SU-DHL-6 (cell line): ENCODE data around the gene DRC7.
"Not testable (repeated sequence)": the region's sequence is repeated elsewhere in the genome, so short reads cannot be mapped to it uniquely, and the experiment has no call there.

Source experiments
- H2AFZ ChIP-seq: fragments of 200-600 bp; sonication (generic); 2 replicates; pipeline ENCODE4 v1.6.1; 2014; ENCODE audit warnings: low read depth, mild to moderate bottlenecking, moderate library complexity, mixed read lengths, antibody characterized with exemption, low read length; ENCODE audit not compliant: severe bottlenecking
- H3F3A ChIP-seq: fragments of 200-600 bp; shearing (Covaris generic); 2 replicates; pipeline ENCODE4 v1.6.0; 2016; ENCODE audit warnings: antibody characterized with exemption, mild to moderate bottlenecking; ENCODE audit not compliant: insufficient read depth
- H3K27ac ChIP-seq: fragments of 200-600 bp; sonication (generic); 2 replicates; pipeline ENCODE4 v1.5.1; 2016; ENCODE audit warnings: low read depth, mild to moderate bottlenecking, low read length, moderate library complexity, mixed read lengths
- H3K27me3 ChIP-seq: fragments of 200-600 bp; sonication (generic), shearing (Covaris generic); 2 replicates; pipeline ENCODE4 v1.6.0; 2014; ENCODE audit warnings: mild to moderate bottlenecking, low read length
- H3K36me3 ChIP-seq: fragments of 200-600 bp; sonication (generic); 2 replicates; pipeline ENCODE4 v1.6.1; 2014; ENCODE audit warnings: mild to moderate bottlenecking, low read length, mixed read lengths
- H3K4me2 ChIP-seq: fragments of 300-600, 200-600 bp; shearing (Covaris generic), sonication (generic); 2 replicates; pipeline ENCODE4 v1.6.0; 2014; ENCODE audit warnings: low read length, low read depth, mild to moderate bottlenecking; ENCODE audit not compliant: poor library complexity, severe bottlenecking
- H3K4me3 ChIP-seq: fragments of 200-600 bp; sonication (generic); 2 replicates; pipeline ENCODE4 v1.5.1; 2014; ENCODE audit warnings: antibody characterized with exemption, low read length, mild to moderate bottlenecking, mixed read lengths; ENCODE audit not compliant: insufficient read depth, poor library complexity, severe bottlenecking
- H3K79me2 ChIP-seq: fragments of 200-600 bp; sonication (generic); 2 replicates; pipeline ENCODE4 v1.6.1; 2014; ENCODE audit warnings: mild to moderate bottlenecking, low read length, moderate library complexity; ENCODE audit not compliant: insufficient read depth
- H3K9ac ChIP-seq: fragments of 200-600 bp; sonication (generic); 2 replicates; pipeline ENCODE4 v1.7.0; 2014; ENCODE audit warnings: mild to moderate bottlenecking, low read length
- H3K9me2 ChIP-seq: fragments of 200-600 bp; sonication (generic); replicated peaks from 2 replicates; pipeline ENCODE4 v1.6.1; 2014; ENCODE audit warnings: low read length; ENCODE audit not compliant: insufficient read depth
- H3K9me3 ChIP-seq: fragments of 200-600 bp; sonication (generic); 2 replicates; pipeline ENCODE4 v1.6.1; 2014; ENCODE audit warnings: low read length, mixed read lengths; ENCODE audit not compliant: insufficient read depth
- H4K20me1 ChIP-seq: fragments of 200-600 bp; sonication (generic); 2 replicates; pipeline ENCODE4 v1.6.1; 2014; ENCODE audit warnings: low read depth, mild to moderate bottlenecking, antibody characterized with exemption, low read length, moderate library complexity, mixed read lengths
- CTCF ChIP-seq: fragments of 200-600 bp; sonication (generic); IDR thresholded peaks from one replicate; pipeline ENCODE4 v1.5.1; 2017; ENCODE audit warnings: antibody characterized with exemption, mild to moderate bottlenecking, low read length, moderate library complexity; ENCODE audit not compliant: insufficient read depth, poor library complexity, severe bottlenecking
- EZH2phosphoT487 ChIP-seq: fragments of 200-600 bp; sonication (generic), shearing (Covaris generic); conservative IDR thresholded peaks from 2 replicates; pipeline ENCODE4 v1.6.1; 2018; ENCODE audit warnings: mild to moderate bottlenecking, antibody characterized with exemption, low read length, moderate library complexity, mixed read lengths

Gene DRC7

GRCh38 chr16:57668630-57669475 is 25.8 kb upstream of the DRC7 start:
- Histone ChIP-seq H3K9ac (no peak overlapping the region), H3K9me3 (no peaks in the 10 kb centered on the region), H3F3A (no peaks in the 10 kb centered on the region), H3K79me2 (no peaks in the 10 kb centered on the region), H3K9me2 (no peaks in the 10 kb centered on the region), H2AFZ (no peak overlapping the region), H3K4me2 (no peak overlapping the region), H3K4me3 (no peak overlapping the region), H4K20me1 (no peaks in the 10 kb centered on the region), H3K36me3 (no peaks in the 10 kb centered on the region), H3K27me3 (no peaks in the 10 kb centered on the region), H3K27ac (no peak overlapping the region)
- TF ChIP-seq CTCF (no peak), EZH2phosphoT487 (no peak)

DNA sequence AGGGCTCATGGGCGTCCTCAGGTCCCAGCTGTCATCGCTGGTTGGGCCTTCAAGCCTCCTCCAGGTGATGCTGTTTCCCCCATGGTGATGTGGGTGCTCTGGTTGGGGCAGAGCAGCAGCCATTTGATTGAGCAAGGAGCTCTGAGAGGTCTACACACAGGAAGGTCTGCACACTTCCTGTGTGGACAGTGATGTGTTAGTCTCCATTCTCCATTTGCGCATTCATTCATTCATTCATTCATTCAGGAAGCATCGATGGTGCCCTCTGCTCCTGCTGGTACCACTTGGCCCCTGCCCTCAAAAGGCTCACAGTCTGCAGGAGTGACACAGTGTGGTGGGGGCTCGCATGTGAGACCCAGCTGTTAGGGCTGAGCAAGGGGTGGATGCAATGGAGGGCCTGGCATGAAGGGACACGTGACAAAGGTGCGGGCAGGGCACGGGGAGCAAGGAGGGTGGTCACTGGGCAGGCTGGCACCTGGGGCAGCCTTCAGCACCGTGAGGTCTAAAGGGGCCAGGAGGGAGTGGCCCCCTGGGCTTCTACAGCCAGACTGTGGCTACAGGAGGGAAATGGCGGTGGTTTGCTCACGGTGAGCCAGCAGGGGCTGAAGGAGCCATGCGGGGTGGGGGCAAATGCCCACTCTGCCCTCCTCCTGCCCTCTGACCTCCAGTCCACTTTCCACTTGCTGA is 25.0 kb upstream of the DRC7 start:
- no peak overlapping the region for H2AFZ ChIP-seq
- no peak overlapping the region for H3K27ac ChIP-seq
- H3K9ac ChIP-seq, result no peak overlapping the region
- no peak overlapping the region for H3K4me2 ChIP-seq
- H3F3A ChIP-seq, result no peaks in the 10 kb centered on the region
- H3K36me3 ChIP-seq, result no peaks in the 10 kb centered on the region
- TF ChIP-seq CTCF, result no peak
- no peak for TF ChIP-seq EZH2phosphoT487
- H3K79me2 ChIP-seq, result no peaks in the 10 kb centered on the region
- no peaks in the 10 kb centered on the region for H3K9me3 ChIP-seq
- H4K20me1 ChIP-seq, result no peaks in the 10 kb centered on the region
- no peaks in the 10 kb centered on the region for H3K9me2 ChIP-seq
- H3K27me3 ChIP-seq, result no peaks in the 10 kb centered on the region
- H3K4me3 ChIP-seq, result no peak overlapping the region

GRCh38 chr16:57670196-57670595 is 24.4 kb upstream of the DRC7 start:
- no peak for TF ChIP-seq EZH2phosphoT487
- no peak for TF ChIP-seq CTCF
- Histone ChIP-seq H3K27ac (no peak overlapping the region), H3F3A (no peaks in the 10 kb centered on the region), H3K9me3 (no peaks in the 10 kb centered on the region), H3K36me3 (no peaks in the 10 kb centered on the region), H3K4me2 (no peak overlapping the region), H3K9ac (no peak overlapping the region), H2AFZ (no peak overlapping the region), H3K27me3 (no peaks in the 10 kb centered on the region), H3K9me2 (no peaks in the 10 kb centered on the region), H3K4me3 (no peak overlapping the region), H3K79me2 (no peaks in the 10 kb centered on the region), H4K20me1 (no peaks in the 10 kb centered on the region)

DNA sequence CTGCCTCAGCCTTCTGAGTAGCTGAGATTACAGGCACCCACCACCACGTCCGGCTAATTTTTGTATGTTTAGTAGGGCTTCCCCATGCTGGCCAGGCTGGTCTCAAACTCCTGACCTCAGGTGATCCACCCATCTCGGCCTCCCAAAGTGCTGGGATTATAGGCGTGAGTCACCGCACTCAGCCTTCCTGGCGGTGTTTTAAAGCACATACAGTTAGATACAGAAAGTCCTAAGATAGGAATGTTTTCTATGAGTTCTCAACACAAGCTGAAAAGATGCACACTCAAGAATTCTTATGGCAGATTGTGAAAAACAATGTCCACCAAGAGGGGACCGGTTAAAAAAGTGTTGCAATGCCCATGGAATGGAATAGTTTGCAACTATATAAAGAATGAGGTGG is 23.2 kb upstream of the DRC7 start:
- H3K9me3 ChIP-seq, H3K79me2 ChIP-seq, H3K9ac ChIP-seq, H3F3A ChIP-seq, H2AFZ ChIP-seq, H3K4me2 ChIP-seq, H3K27me3 ChIP-seq, H3K9me2 ChIP-seq, H3K36me3 ChIP-seq, H3K4me3 ChIP-seq, H4K20me1 ChIP-seq, H3K27ac ChIP-seq: not testable (repeated sequence)
